Tibial nerve (tissue), 3 donors: ENCODE measurements around the gene CARMIL1.
"Not testable (repeated sequence)": the region's sequence is repeated elsewhere in the genome, so short reads cannot be mapped to it uniquely, and the experiment has no call there.

Experiments used
- CTCF ChIP-seq, 5 experiments: fragments of 200-600 bp in 3 of 5; fragments of 450-650 bp in 2 of 5; sonication (generic) in 3 of 5; IDR thresholded peaks; one replicate each; pipeline ENCODE4 v1.5.1; 2016 to 2019; ENCODE audit warnings: antibody characterized with exemption in 5 of 5, mild to moderate bottlenecking in 3 of 5, moderate library complexity in 2 of 5
- POLR2A ChIP-seq, 2 donors: fragments of 450-650 bp; IDR thresholded peaks; one replicate each; pipeline ENCODE4 v1.6.1; 2017; ENCODE audit warnings: antibody characterized with exemption in 2 of 2, mild to moderate bottlenecking in 2 of 2, moderate library complexity in 2 of 2

GRCh38 chr6:25382476-25382875 lies 103.3 kb downstream of the CARMIL1 start:
- TF ChIP-seq CTCF, POLR2A (IDR thresholded peaks at IDR 0.05): not testable (repeated sequence)
